GM13976 (cell line): ENCODE measurements around the gene TMEM132E.

Experiments used
- DNase-seq: peaks from one replicate; pipeline ENCODE4 v3.0.0; 2012; ENCODE audit warnings: low spot score
- in situ Hi-C: fragments of 300-500 bp; cut with MboI; formaldehyde crosslinking; loops from one replicate; pipeline ENCODE4 v1.12.0; 2022; ENCODE audit warnings: low sequenced_read_pairs, mixed read lengths, inconsistent platforms; ENCODE audit not compliant: unreplicated experiment
- TF ChIP-seq, protein P1 (sequence below): IDR thresholded peaks from 2 replicates; pipeline ENCODE4 v1.5.1; 2012; ENCODE audit warnings: borderline replicate concordance, mild to moderate bottlenecking; ENCODE audit not compliant: insufficient read depth; ENCODE audit errors: extremely low read depth, missing control alignments, control extremely low read depth

Gene TMEM132E

DNA sequence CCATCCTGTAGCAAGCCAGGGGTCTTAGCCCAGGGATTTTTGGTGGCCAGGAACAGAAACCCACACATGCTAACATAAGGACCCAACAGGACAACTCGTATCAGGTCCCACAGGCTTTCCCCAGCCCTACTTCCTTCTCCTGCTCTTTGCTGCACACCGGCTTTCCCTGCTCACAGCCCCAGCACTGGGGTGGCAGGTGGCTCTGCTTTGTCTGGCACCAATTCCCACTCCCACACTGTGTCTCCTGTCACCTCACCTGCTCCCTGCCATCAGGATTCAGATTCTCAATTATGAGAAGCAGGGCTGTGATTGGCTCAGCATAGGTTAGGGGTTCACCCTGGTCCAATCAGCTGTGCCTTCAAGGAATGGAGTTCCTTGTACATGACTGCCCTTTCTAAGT lies 94.1 kb downstream of the TMEM132E start:
- in situ Hi-C loops = no loop called here
- TF ChIP-seq, protein P1, sequence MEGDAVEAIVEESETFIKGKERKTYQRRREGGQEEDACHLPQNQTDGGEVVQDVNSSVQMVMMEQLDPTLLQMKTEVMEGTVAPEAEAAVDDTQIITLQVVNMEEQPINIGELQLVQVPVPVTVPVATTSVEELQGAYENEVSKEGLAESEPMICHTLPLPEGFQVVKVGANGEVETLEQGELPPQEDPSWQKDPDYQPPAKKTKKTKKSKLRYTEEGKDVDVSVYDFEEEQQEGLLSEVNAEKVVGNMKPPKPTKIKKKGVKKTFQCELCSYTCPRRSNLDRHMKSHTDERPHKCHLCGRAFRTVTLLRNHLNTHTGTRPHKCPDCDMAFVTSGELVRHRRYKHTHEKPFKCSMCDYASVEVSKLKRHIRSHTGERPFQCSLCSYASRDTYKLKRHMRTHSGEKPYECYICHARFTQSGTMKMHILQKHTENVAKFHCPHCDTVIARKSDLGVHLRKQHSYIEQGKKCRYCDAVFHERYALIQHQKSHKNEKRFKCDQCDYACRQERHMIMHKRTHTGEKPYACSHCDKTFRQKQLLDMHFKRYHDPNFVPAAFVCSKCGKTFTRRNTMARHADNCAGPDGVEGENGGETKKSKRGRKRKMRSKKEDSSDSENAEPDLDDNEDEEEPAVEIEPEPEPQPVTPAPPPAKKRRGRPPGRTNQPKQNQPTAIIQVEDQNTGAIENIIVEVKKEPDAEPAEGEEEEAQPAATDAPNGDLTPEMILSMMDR = no peak
- DNase-seq = peak; percentile 4

DNA sequence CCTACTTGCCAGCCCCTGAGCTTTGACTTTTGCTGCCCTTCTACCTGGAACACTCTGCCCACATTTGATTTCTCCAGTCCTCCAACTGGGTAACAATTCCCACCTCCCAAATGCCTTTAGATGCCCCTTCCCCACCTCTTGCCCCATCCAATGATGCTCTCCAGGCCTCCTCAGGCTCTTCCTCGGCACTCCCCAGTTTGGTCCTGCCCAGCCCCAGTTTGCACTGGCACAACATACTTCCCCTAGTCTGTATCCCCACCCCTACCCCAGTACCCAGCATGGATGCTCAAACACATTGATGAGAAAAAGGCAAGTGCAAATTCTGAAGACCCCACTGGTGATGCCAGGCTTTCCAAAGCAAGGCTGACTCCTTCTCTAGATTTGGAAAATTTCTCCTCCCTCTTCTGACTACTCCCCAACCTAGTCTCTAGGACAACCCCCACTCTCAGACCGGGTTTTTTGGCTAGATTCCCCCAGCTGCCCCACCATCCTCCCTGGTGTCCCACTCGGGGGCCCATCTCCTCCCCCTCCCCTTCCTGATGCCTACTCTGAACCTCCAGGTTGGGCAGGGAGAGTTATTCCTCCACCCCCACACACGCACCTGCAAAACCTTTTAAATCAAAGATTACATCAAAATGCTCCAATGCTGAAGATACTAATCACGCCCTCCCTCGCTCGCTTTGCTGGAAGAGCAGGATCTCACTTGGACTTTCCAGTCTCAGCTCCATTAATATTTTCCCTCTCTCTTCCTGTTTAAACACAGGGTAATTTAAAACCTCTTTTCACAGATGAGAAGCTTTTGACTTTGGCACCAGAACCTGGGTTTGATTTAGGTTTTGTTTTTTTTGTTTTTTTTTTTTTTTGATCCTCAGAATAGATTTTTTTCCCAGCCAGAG lies 94.9 kb downstream of the TMEM132E start:
- TF ChIP-seq, protein P1 = no peak
- in situ Hi-C loops = no loop called here
- DNase-seq = peak; percentile 12

DNA sequence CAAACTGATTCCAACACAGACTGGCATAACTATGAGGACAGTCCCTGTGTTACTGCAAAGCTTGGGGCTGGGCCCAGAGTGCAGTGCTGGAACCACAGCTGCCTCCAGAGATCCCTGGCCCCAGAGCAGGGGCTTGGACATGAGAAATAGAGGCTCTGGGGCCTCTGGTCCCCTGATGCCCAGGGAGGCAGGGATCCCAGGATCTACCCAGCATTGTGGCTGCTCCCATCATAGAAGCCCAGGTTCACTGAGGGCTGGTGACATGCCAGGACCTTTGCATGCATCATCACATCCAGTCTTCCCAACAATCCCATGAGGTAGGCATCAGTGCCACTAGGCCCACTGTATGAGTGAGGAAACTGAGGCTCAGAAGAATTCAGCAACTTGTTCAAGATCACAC lies 95.8 kb downstream of the TMEM132E start:
- TF ChIP-seq, protein P1 = no peak
- peak; percentile 1 for DNase-seq

DNA sequence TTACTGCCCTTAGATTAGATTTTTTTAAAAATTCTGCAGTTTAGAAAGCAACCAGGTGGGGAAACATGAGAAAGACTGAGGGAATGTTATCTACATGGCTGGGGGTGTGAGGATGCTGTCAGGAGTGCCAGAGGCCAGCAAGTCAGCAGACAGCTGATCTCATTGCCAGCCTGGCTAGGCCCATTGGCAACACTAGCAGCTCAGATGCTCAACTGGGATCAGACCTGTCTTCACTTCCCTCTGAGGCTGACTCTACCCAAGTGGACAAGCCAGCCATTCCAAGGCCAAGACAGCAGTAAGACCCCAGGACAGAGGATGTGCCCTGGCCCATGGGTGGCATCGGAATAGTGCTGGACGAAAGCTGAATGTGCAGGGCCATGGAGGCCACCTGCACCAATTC lies 96.2 kb downstream of the TMEM132E start:
- TF ChIP-seq, protein P1 = no peak
- no peak for DNase-seq
- in situ Hi-C loops = no loop called here

More for the DNA sequence above, 95.8 kb downstream of the TMEM132E start:
- in situ Hi-C loops = no loop called here

DNA sequence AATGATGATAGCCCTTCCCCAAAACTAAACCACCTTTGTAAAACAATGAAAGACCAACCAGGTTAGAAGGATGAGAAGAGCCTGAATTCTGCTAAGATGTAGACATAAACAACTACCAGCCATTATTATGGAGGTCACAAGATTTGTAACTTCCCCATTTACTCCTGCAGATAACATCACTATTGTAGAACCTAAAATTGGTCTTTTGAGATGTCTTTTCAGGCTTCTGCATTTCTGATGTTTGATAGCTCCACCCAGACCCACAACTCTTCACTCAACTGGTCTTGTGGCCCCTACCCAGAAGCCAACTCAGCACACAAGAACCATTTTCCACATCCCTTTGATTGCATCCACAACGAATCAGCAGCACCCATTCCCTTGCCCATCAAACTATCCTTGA lies 100.8 kb downstream of the TMEM132E start:
- DNase-seq = no peak
- TF ChIP-seq, protein P1 = no peak
- in situ Hi-C loops = no loop called here

DNA sequence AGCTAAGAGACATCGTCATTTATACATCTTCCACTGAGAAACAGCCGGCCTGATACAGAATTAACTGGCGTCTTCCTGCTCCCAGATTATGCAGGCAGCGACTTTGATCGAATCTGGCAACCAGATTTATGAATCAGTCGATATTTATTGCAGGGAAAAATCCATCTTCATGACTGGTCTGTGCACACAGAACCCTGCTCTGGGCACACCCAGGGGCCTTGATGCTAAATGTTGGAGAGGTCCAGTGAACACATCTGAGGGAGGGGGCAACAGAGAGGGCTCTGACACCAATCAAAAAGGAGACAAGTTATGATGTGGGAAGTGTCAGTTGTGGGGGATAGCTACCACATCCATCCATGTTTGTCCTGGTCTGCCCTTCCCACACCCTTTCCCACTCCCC lies 102.9 kb downstream of the TMEM132E start:
- DNase-seq = no peak
- TF ChIP-seq, protein P1 = no peak
- in situ Hi-C loops = no loop called here
